OCI-LY1 (cell line): Measurements from ENCODE around the gene NEURL2.

ENCODE experiments used
- H2AFZ ChIP-seq: fragments of 200-600 bp; sonication (generic), shearing (Covaris generic); 2 replicates; pipeline ENCODE4 v1.6.0; 2014; ENCODE audit warnings: antibody characterized with exemption, mild to moderate bottlenecking, low read length
- H3F3A ChIP-seq: fragments of 200-600 bp; sonication (generic), shearing (Covaris generic); 2 replicates; pipeline ENCODE4 v1.6.0; 2014; ENCODE audit warnings: mild to moderate bottlenecking, antibody characterized with exemption, low read length, moderate library complexity; ENCODE audit not compliant: insufficient read depth
- H3K27ac ChIP-seq: fragments of 200-600 bp; sonication (generic); 2 replicates; pipeline ENCODE4 v1.5.1; 2014; ENCODE audit warnings: low read length, mixed run types, mild to moderate bottlenecking, low read depth; ENCODE audit not compliant: poor library complexity, severe bottlenecking
- H3K27me3 ChIP-seq: fragments of 200-600 bp; sonication (generic); 2 replicates; pipeline ENCODE4 v1.6.0; 2014; ENCODE audit warnings: antibody characterized with exemption, mild to moderate bottlenecking, low read length, moderate library complexity; ENCODE audit not compliant: insufficient read depth
- H3K36me3 ChIP-seq: fragments of 200-600 bp; sonication (generic); 2 replicates; pipeline ENCODE4 v1.6.1; 2014; ENCODE audit warnings: mild to moderate bottlenecking, antibody characterized with exemption, low read length, moderate library complexity, mixed read lengths; ENCODE audit not compliant: insufficient read depth
- H3K4me1 ChIP-seq: fragments of 200-600 bp; sonication (generic); 2 replicates; pipeline ENCODE4 v1.5.1; 2014; ENCODE audit warnings: mild to moderate bottlenecking, low read length, moderate library complexity; ENCODE audit not compliant: insufficient read depth, severe bottlenecking
- H3K4me2 ChIP-seq: fragments of 200-600 bp; sonication (generic), shearing (Covaris generic); 2 replicates; pipeline ENCODE4 v1.6.1; 2014; ENCODE audit warnings: low read length
- H3K4me3 ChIP-seq: fragments of 200-600 bp; sonication (generic); 2 replicates; pipeline ENCODE4 v1.5.1; 2014; ENCODE audit warnings: low read length, low read depth, mild to moderate bottlenecking, mixed read lengths; ENCODE audit not compliant: poor library complexity, severe bottlenecking
- H3K79me2 ChIP-seq: fragments of 200-600 bp; shearing (Covaris generic); 2 replicates; pipeline ENCODE4 v1.6.1; 2016; ENCODE audit warnings: mixed run types, low read length, mixed read lengths; ENCODE audit not compliant: insufficient read depth
- H3K9ac ChIP-seq: fragments of 200-600 bp; sonication (generic), shearing (Covaris generic); 2 replicates; pipeline ENCODE4 v1.6.1; 2014; ENCODE audit warnings: mild to moderate bottlenecking, low read length, mixed read lengths
- H3K9me2 ChIP-seq: fragments of 200-600 bp; sonication (generic), shearing (Covaris generic); 2 replicates; pipeline ENCODE4 v1.6.1; 2014; ENCODE audit warnings: low read depth, mild to moderate bottlenecking, low read length, mixed read lengths
- H3K9me3 ChIP-seq: fragments of 200-600 bp; shearing (Covaris generic); 2 replicates; pipeline ENCODE4 v1.6.1; 2014; ENCODE audit warnings: low read length, mixed read lengths
- H4K20me1 ChIP-seq: fragments of 200-600 bp; sonication (generic), shearing (Covaris generic); 2 replicates; pipeline ENCODE4 v1.6.0; 2016; ENCODE audit warnings: mild to moderate bottlenecking, low read length; ENCODE audit not compliant: insufficient read depth
- CTCF ChIP-seq: fragments of 200-600 bp; sonication (generic), shearing (Covaris generic); IDR thresholded peaks from 2 replicates; pipeline ENCODE4 v1.5.1; 2017; ENCODE audit warnings: mild to moderate bottlenecking, antibody characterized with exemption, low read length, moderate library complexity, mixed read lengths
- EZH2 ChIP-seq: fragments of 200-600 bp; sonication (generic), shearing (Covaris generic); IDR thresholded peaks from 2 replicates; pipeline ENCODE4 v1.8.0; 2017; ENCODE audit warnings: borderline replicate concordance, mixed run types, mild to moderate bottlenecking, antibody characterized with exemption, low read length, moderate library complexity, mixed read lengths

The NEURL2 gene

GRCh38 chr20:45917790-45918141, 26.8 kb upstream of the NEURL2 start:
- H2AFZ ChIP-seq: no peak overlapping the region
- no peak overlapping the region for H3K9ac ChIP-seq
- no peak overlapping the region for H3K4me3 ChIP-seq
- TF ChIP-seq EZH2 (no peak), CTCF (no peak)
- H3K27ac ChIP-seq: no peak overlapping the region
- no peaks in the 10 kb centered on the region for H3F3A ChIP-seq
- H3K36me3 ChIP-seq: no peaks in the 10 kb centered on the region
- no peaks in the 10 kb centered on the region for H3K79me2 ChIP-seq
- H4K20me1 ChIP-seq: no peaks in the 10 kb centered on the region
- H3K4me1 ChIP-seq: no peaks in the 10 kb centered on the region
- peaks cover 10% of the 10 kb centered on the region; the same call in 1 of the 2 replicates for H3K27me3 ChIP-seq
- no peaks in the 10 kb centered on the region for H3K9me2 ChIP-seq
- H3K4me2 ChIP-seq: no peak overlapping the region
- no peaks in the 10 kb centered on the region for H3K9me3 ChIP-seq

GRCh38 chr20:45913116-45913515, 22.1 kb upstream of the NEURL2 start:
- Histone ChIP-seq H3K9me3 (no peaks in the 10 kb centered on the region), H3K9ac (no peak overlapping the region), H3K9me2 (no peaks in the 10 kb centered on the region), H2AFZ (no peak overlapping the region), H3K4me1 (peaks cover 26% of the 10 kb centered on the region), H3K27ac (no peak overlapping the region), H3K4me2 (no peak overlapping the region), H3F3A (no peaks in the 10 kb centered on the region), H3K79me2 (no peaks in the 10 kb centered on the region), H3K27me3 (peaks cover 6% of the 10 kb centered on the region; the same call in 1 of the 2 replicates), H3K36me3 (no peaks in the 10 kb centered on the region), H4K20me1 (no peaks in the 10 kb centered on the region), H3K4me3 (no peak overlapping the region)
- TF ChIP-seq CTCF: no peak
- TF ChIP-seq EZH2: no peak

GRCh38 chr20:45912344-45912682, 21.3 kb upstream of the NEURL2 start:
- no peaks in the 10 kb centered on the region for H3K9me2 ChIP-seq
- H3F3A ChIP-seq: no peaks in the 10 kb centered on the region
- H3K27me3 ChIP-seq: peaks cover 6% of the 10 kb centered on the region; the same call in 1 of the 2 replicates
- peaks cover 26% of the 10 kb centered on the region for H3K4me1 ChIP-seq
- no peaks in the 10 kb centered on the region for H3K9me3 ChIP-seq
- no peak overlapping the region for H3K27ac ChIP-seq
- H2AFZ ChIP-seq: no peak overlapping the region
- TF ChIP-seq EZH2 (no peak), CTCF (no peak)
- no peaks in the 10 kb centered on the region for H3K36me3 ChIP-seq
- no peaks in the 10 kb centered on the region for H4K20me1 ChIP-seq
- no peaks in the 10 kb centered on the region for H3K79me2 ChIP-seq
- H3K4me2 ChIP-seq: no peak overlapping the region; the same call in 1 of the 2 replicates
- no peak overlapping the region for H3K4me3 ChIP-seq
- no peak overlapping the region for H3K9ac ChIP-seq
